Renal cortex interstitium (tissue), 11 donors: ENCODE results near the gene TRPM8. TPM values are rescaled to one million over a fixed set of nuclear protein-coding genes. Genes with fewer than 3 reads are reported as not detected.
A peak's percentile ranks its signal among the peaks of the same experiment; 100 is the strongest.
"Not testable (repeated sequence)": the region's sequence is repeated elsewhere in the genome, so short reads cannot be mapped to it uniquely, and the experiment has no call there.

Experiments
- DNase-seq, 11 donors: peaks; one replicate each; pipeline ENCODE4 v3.0.0-alpha.2; 2013; ENCODE audit warnings: low read depth in 9 of 11, low spot score in 4 of 11; ENCODE audit errors: extremely low read depth in 1 of 11
- polyA plus RNA-seq, 3 donors: library from polyadenylated mRNA; unstranded; fragments of 120-200 nt; gene quantifications; one replicate each; pipeline ENCODE4 v1.2.1, GENCODE V29; 2013; ENCODE audit not compliant: insufficient read length in 3 of 3

TRPM8 gene
- polyA plus RNA-seq, 3 donors = 0.56 TPM; not detected in 2

- DNase-seq = no peak
Observed at GRCh38 chr2:233966388-233966787, 49.2 kb downstream of the TRPM8 start.

GRCh38 chr2:233967164-233967563 is 50.0 kb downstream of the TRPM8 start:
- no peak for DNase-seq

- DNase-seq = no peak
Observed at GRCh38 chr2:233968556-233968955, 51.4 kb downstream of the TRPM8 start.

DNA sequence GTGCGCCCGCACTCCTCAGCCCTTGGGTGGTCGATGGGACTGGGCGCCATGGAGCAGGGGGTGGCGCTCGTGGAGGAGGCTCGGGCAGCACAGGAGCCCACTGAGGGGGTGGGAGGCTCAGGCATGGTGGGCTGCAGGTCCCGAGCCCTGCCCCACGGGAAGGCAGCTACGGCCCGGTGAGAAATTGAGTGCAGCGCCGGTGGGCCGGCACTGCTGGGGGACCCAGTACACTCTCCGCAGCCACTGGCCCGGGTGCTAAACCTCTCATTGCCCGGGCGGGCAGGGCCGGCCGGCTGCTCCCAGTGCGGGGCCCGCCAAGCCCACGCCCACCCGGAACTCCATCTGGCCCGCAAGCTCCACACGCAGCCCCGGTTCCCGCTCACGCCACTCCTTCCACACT is 55.3 kb downstream of the TRPM8 start:
- not testable (repeated sequence) for DNase-seq

- no peak for DNase-seq
Observed at GRCh38 chr2:233972941-233973575, 55.9 kb downstream of the TRPM8 start.

GRCh38 chr2:233973786-233974185 is 56.6 kb downstream of the TRPM8 start:
- DNase-seq = no peak

DNA sequence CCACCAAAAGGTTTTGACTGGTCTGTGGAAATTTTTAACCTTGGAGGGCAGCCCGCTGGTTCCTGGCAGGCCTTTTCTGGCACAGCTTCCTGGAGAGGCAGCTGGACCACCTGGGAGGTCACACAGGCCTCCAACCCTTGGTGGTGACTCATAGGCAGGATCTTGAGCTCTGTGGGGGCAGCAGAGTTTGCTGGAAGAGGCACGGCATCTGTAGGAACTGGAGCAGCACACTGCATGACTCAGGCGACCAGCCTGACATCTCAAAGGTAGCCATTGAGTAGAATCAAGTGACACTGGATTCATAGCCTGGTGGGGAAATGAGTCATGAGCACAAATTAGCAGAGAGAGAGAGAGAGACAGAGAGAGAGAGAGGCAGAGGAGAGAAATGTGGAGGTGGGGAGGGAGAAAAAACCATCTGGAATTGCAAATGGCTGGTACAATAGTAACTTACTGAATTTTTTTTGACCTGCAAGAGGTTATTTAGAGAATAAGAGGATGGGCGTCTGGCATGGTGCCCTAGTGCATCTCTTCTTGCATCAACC is 57.4 kb downstream of the TRPM8 start:
- DNase-seq = no peak

GRCh38 chr2:233976087-233976486 is 58.9 kb downstream of the TRPM8 start:
- DNase-seq = no peak

DNA sequence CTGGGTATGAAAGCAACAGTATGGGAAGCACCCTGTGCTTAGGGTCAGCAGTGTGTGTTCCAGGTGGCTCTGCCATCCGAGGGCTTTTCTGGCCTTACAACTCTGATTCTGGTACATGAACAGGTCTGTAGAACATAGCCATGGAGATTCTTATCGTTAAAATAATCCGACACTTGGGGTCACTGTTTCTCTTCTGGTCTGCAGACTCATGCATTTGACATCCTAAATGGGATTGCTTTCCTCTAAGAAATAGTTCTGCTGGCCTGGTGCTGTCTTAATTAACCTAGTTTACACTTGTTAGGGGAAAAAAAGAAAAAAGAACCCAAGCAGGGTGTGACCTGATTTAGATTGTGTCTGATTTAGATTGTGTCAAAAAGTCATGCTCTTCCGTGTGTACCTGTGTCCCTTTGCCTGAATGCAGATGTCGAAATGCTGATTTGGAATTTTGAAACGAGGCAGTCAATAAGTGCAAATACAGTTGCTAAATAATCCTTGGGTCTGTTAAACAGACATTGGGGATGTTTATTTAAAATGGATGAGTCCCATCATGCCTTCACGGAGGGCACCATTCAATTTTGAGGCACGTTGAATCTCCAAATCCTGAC is 59.6 kb downstream of the TRPM8 start:
- DNase-seq = peak; percentile 22 to 61 (median 36)

DNA sequence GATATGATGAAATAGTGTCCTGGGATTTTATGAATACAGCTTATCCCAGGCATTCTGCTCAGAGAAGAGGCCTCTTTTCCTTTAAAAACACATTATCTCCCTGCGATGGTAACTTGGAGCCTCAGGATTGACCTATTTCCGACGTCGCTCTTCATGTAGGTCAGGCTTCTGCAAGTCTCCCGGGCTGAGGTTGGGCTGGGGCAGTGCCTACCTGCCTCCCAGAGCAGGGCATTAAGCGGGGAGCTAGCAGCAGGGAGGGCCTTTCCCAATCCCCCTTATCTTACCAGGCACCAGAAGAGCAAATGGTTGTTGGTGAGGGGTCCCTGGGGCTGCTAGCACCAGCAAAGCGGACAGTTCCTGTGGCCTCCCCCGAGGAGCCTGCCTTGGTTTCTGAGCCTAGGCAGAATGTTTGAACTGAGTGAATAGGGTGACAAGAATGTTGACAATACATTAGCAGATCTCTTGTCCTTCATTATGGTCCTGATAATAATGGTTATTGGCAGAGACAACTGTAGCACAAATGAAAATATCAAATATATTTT is 60.2 kb downstream of the TRPM8 start:
- DNase-seq = no peak

- DNase-seq = no peak
Observed at GRCh38 chr2:233979748-233980147, 62.6 kb downstream of the TRPM8 start.

- no peak for DNase-seq
Observed at GRCh38 chr2:233980955-233981561, 63.9 kb downstream of the TRPM8 start.

DNA sequence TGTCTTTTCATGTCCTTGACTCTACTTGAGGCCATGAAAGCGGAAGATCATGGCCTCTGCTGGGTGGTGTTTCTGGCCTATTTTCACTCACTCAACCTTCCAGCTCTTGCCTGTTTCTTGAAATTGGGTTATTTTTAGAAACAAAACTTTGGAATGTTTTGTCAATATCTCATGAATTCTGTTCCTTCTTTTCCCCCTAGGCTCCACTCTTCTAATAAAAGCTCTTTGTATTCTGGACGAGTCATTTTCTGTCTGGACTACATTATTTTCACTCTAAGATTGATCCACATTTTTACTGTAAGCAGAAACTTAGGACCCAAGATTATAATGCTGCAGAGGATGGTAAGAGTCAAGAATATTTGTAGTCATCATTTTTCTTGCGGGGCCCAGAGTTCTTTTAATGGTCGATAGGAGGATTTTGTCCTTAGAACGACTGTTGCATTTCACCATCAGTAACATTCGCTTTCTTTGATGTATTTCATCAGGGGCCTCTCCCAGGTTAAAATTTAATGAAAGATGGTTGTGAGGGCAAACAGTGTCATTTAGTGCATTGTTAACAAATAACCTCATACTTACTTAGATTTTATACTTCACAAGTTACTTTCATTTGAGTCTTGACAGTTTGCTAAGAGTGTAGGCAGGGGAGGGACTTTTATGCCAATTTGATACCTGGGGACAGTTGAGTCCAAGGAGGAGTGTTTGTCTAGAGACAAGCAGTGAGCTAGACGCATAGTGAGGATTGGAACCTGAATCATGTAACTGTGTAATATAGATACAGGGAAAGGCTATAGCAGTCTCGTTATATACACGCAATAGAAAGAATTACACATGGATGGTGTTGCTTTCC is 64.6 kb downstream of the TRPM8 start:
- DNase-seq = peak in 1 of 11 donors; percentile 9

DNA sequence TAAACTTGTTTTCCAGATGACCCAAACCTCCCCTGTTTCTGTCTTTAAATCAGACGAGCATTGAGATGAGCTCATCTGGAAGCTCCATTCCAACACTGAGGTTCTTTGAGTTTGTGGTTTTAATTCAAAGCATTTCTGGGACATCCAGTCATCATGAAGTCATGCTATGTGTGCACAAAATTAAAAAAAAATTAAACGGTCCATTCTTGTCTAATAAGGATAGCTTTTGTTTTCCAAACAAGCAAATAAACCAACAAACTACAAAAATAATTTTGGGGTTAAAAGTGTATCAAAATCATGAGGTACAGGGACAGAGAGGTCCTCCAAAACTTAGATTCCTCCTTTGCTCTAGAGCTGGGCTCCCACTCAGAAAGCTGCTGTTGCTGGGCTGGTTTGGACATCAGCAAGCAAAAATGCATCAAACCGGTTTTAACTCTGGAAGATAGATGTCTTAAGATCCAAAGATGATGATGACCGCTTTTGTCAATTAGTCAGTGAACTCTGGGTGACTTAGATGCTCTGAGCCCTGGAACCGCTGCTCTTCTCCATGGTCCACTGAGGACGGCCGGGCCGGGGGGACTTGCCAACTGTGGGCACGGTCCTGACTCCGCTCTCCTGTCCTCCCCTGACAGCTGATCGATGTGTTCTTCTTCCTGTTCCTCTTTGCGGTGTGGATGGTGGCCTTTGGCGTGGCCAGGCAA is 65.4 kb downstream of the TRPM8 start:
- DNase-seq = no peak

DNA sequence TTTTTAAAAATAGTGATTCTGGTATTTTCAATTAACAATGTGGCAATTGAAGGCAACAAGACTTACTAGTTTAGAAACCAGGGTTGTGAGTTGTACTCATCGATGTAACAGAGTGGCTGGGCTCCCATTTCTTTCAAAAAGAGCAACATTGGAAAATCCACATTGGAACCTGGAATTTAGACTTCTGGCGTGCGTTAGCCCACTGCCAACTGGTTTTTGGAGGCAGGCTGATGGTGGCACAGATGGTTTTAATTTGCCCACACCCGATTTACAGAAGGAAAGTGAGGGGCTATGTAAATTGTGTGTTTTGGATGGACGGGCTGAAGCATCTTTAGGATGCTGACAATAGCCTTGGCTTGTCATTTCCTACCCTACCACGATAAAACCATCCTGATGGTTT is 66.3 kb downstream of the TRPM8 start:
- no peak for DNase-seq

DNA sequence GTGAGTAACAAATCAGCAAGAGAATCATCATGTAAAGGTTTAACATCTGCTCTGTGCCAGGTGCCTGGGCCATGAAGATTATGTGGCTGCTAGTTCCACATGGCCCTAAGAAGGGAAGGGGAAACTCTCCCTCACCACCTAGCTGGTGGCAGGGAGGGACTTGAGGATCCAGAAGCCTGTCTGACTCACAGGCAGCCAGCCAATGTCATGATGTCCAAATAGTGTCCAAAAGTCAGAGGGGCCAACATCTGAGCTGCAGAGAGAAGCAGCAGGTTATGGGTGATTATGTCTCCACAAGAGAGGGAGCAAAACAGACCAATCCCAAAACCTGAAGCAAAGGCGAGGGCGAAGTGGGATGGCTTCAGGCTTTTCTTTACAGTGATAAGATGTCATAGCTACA is 71.4 kb downstream of the TRPM8 start:
- no peak for DNase-seq

DNA sequence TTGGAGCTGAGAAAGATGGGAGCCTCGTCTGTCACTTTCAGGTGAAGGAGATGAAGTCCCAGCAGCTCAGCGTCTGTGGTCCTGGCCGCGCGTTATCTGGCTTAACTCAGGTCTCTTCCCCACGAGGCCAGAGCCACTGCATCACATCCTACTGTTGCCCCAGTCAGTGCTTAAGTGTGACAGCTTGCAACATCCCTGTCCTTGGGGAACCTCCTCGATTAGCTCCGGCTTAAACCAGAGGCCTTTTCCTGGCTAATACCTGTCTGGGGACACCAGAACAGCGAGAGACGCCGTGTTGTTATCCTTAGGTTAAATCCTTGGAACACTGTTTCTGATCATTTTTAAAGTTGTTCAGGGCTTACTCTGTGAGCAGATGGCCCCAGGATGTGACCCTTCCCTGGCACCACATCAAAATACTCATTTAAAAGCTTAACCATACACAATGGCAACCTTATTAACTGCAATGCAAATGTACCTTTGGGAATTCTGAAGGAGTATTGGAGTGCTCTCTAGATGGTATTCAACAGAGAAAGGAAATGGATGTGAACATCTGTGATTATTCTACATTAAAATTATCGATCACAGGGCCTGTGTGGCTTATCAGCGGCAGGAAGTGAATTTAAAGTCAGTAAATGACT is 72.2 kb downstream of the TRPM8 start:
- DNase-seq = no peak

GRCh38 chr2:233990261-233990798 is 73.2 kb downstream of the TRPM8 start:
- DNase-seq = no peak
